GM18907 (cell line): ENCODE data around the gene KCNB1.
"Not testable (repeated sequence)": the region's sequence is repeated elsewhere in the genome, so short reads cannot be mapped to it uniquely, and the experiment has no call there.

Source experiments
- ATAC-seq: cut with Tn5 transposase; IDR thresholded peaks from one replicate; pipeline ENCODE4 v1.9.1; 2021; ENCODE audit warnings: mild to moderate bottlenecking, moderate library complexity; ENCODE audit not compliant: unreplicated experiment

Gene KCNB1

GRCh38 chr20:49412254-49412653 lies 70.2 kb downstream of the KCNB1 start:
- ATAC-seq = no peak

GRCh38 chr20:49411221-49411925 lies 71.1 kb downstream of the KCNB1 start:
- no peak for ATAC-seq

GRCh38 chr20:49409975-49410621 lies 72.4 kb downstream of the KCNB1 start:
- ATAC-seq = not testable (repeated sequence)

- ATAC-seq = no peak
Measured at GRCh38 chr20:49409302-49409974, 73.0 kb downstream of the KCNB1 start.

- no peak for ATAC-seq
Measured at GRCh38 chr20:49408509-49409104, 73.9 kb downstream of the KCNB1 start.

GRCh38 chr20:49406666-49407065 lies 75.8 kb downstream of the KCNB1 start:
- ATAC-seq = no peak

- ATAC-seq = no peak
Measured at GRCh38 chr20:49405696-49406095, 76.8 kb downstream of the KCNB1 start.

- ATAC-seq = no peak
Measured at GRCh38 chr20:49405062-49405683, 77.3 kb downstream of the KCNB1 start.

- no peak for ATAC-seq
Measured at GRCh38 chr20:49404461-49404860, 78.0 kb downstream of the KCNB1 start.

GRCh38 chr20:49403911-49404310 lies 78.6 kb downstream of the KCNB1 start:
- ATAC-seq = no peak

GRCh38 chr20:49403012-49403411 lies 79.5 kb downstream of the KCNB1 start:
- no peak for ATAC-seq

GRCh38 chr20:49400904-49401303 lies 81.6 kb downstream of the KCNB1 start:
- no peak for ATAC-seq

GRCh38 chr20:49400410-49400809 lies 82.1 kb downstream of the KCNB1 start:
- ATAC-seq = no peak

GRCh38 chr20:49399329-49399728 lies 83.1 kb downstream of the KCNB1 start:
- ATAC-seq = no peak

- ATAC-seq = no peak
Measured at GRCh38 chr20:49398401-49399144, 83.9 kb downstream of the KCNB1 start.

- no peak for ATAC-seq
Measured at GRCh38 chr20:49397525-49397924, 84.9 kb downstream of the KCNB1 start.

- ATAC-seq = no peak
Measured at GRCh38 chr20:49396230-49396629, 86.2 kb downstream of the KCNB1 start.

- no peak for ATAC-seq
Measured at GRCh38 chr20:49395659-49396058, 86.8 kb downstream of the KCNB1 start.

- ATAC-seq = no peak
Measured at GRCh38 chr20:49395183-49395582, 87.3 kb downstream of the KCNB1 start.

GRCh38 chr20:49394757-49395156 lies 87.7 kb downstream of the KCNB1 start:
- ATAC-seq = no peak

GRCh38 chr20:49394264-49394663 lies 88.2 kb downstream of the KCNB1 start:
- ATAC-seq = no peak
